ENCODE measurements around the gene CFAP58.
A peak's percentile ranks its signal among the peaks of the same experiment; 100 is the strongest.

Gene CFAP58

DNA sequence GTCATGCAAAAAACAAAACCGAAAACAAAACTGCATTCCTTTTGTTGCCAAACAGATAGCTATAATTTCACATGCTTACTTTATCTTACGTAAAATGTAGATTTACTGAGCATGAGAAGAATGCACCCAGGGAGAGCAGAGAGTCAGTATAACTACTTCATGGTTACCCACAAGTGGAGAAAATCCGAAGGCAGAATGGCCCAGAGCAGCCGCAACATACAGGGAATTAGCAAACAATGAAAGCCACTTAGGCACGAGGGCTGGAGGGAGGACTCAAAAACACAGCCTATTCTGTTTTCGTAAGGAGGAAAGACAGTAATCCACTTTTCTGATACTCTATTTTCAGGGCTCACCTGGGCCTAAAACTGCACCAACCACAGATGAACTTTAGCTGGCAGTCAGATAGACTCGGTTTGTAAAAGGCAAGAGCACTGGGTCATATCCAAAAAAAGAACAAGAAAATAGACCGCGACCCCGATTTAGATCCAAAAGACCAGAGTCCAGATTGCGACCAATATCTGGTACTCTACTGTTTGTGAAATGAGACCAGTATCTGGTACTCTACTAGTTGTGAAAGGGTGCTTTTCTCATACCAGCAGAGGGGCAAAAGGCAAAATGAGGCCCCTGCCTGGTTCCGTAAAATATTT lies 16.7 kb upstream of the CFAP58 start:
- DNase-seq: peak; percentile 81

DNA sequence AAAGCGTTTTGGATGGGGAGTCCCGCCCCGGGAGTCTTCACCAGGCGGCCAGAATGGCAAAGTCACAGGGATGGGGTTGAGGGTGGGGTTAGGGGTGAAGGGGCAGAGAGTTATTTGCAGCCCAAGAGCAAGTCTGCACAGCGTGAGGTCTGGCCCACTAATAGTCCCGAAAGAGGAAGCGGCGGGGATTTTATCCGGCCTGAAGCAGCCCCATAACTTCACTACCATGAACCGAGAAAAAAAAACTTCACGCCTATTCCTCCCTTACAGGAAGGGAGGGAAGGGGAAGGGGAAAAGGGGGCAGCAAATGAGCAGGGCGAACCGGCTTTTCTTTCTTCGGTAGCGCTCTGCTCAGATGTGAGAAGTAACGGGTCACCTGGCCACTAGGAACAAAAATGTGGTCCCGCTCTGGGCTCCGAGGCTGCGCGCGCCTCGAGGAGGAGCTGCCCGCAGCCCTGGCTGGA lies 16.1 kb upstream of the CFAP58 start:
- no peak for DNase-seq

DNA sequence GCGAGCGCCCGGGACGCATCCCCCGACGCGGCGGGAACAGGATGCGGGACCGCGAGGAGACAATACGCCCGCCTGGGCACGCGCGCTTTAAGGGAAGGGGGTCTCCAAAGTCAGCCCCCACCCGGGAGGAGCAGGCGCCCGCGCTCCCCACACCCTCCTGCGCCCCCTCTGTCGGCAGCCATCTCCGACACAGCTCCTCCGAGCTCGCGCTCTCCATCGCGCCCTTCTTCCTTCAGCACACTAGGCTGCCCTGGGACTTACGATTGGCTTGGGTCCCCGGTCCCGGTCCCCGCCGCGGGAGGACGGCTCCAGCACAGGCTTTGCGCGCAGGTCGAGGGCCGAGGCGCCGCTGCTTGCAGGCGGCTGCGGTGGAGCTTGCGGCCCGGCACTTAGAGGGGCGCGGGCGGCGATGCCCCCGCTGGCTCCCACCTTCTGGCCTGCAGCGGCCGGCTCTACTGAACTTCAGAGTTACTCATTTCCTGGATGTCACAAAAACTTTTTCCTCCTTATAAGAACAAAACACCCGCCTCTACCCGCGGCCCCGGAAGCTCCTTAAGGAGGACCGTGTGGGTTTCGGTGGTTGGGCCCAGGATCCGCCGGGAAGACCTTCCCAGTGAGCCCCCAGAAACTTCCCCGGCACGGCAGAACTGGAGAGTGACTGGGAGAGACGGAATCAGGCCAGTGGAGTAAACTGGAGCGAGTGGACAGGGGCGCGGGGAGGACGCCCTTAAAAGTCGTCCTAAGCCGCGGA lies 15.5 kb upstream of the CFAP58 start, which contains the start of gene ITPRIP:
Gene ITPRIP (minus strand): TSS at position 481 of the 751 bp plus-strand sequence. CDS start 22,414 bp downstream, outside the sequence.
- peak; percentile 85 for DNase-seq

DNA sequence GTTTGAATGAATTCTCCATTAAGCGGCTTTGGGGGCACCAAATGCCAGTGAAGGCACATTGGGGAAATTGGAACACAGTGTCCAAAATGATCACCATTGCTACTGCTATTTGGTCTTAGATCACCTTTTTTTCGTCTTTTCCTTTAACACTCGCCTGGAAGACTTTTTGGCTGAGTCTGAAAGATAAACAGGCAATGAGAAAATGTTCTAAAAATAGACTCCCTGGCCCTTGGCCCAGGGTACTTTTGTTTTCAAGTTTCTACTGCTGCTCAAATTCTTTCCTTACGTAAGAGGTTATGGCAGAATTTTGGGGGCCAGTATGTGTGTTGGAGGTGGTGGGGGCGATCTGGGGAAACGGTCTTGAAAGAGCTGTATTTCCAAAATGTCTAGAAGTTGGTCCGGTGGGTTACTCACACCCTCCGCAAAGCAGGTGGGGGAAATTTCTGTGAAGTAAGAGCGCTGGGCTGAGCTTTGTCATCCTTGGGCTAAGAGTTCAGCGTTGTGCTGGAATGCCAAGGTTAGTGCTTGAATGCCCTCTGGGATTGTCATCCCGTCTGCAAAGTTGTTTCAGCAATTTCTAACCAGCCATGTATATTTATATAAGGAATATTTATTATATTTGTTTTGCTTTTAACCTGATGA lies 14.0 kb upstream of the CFAP58 start:
- peak; percentile 67 for DNase-seq

DNA sequence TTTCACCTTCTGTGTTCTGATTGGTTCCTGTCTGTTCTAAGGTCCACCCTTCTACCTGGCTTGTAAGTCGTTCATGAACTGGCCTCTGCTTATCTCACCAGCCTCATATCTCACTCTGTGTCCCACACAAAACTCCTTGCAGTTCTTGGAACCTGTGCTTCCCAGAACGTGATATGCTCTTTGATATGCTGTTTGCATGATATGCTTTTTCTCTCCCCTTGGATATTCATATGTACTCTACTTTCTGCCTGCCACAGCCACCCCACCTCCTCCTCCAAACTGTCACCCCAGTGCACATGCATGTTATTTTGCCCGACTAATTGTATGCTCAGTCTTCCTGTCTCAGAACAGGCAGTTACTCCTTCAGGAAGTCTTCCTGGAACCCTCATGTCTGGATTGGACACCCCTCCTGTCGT lies 13.5 kb upstream of the CFAP58 start:
- DNase-seq: no peak

DNA sequence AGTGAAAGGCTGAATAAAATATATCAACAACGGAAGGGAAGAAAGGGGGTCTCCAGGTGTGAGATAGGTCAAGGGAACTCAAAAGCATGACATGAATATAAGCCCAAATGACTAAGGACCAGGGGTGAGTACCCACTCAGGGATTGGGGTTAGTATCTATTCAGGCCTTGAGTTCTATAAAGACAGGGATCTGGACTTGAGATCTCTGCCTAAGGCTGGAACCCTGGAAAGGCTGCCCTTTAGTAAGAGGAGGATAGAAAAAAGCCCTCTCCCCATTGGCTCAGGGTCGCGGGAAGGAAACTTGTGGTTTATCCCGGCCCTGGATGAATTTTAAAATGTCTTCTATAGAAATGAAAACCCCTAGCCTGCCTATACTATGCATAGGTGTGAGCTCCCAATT lies 13.0 kb upstream of the CFAP58 start:
- DNase-seq: no peak

DNA sequence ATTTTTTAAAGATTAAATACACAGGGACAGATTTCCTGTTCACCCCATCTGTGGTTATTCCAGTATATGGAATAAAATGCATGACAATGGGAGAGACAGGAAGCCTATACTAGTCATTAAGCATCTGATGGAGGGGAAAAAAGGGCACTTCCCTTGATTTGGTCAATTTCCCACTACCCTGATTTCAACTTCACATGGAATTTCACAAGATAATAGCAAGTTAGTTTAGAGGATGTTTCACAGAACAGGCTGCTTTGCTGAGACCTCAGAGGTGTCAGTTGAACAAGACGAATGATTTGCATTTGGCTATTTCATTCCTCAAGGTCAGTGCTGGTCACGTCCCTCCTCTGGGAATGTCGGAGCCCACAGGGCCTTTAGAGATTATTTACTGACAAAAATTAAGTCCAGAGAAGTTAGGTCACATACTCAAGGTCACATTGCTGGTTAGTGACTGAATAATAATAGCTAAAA lies 10.7 kb upstream of the CFAP58 start:
- DNase-seq: peak; percentile 43

DNA sequence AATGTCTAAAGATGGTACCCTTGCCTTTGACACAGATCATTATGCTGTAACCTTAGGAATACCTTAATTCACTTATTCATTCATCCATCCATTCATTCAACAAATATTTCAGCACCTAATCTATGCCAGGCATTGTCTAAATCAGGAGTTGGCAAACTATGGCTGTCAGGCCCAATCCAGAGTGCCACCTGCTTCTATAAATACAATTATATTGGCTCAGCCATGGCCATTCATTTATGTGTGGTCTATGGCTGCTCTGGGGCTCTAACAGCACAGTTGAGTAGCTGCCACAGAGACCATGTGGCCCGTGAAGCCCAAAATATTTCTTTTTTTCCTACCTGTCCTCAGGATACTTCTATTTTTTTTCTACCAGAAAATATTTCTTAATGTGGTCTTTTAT lies 9.4 kb upstream of the CFAP58 start:
- no peak for DNase-seq

DNA sequence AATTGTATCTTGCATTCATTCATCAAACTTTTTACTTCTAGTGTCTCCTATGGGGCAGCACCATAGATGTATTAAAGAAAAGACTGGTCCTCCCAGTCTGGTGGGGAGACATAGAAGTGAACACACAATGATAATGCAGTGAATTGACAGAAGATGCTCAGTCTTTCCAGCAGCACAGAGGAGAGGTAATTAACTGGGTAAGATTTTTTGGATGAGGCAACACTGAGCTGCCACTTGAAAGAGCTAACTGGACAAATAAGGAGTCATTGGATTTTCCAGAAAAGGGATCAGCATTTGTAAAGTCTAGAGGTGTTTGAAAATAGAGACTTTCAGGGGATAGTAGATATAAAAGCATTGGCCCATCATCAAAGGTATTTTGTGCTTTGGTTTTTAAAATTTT lies 8.1 kb upstream of the CFAP58 start:
- no peak for DNase-seq

DNA sequence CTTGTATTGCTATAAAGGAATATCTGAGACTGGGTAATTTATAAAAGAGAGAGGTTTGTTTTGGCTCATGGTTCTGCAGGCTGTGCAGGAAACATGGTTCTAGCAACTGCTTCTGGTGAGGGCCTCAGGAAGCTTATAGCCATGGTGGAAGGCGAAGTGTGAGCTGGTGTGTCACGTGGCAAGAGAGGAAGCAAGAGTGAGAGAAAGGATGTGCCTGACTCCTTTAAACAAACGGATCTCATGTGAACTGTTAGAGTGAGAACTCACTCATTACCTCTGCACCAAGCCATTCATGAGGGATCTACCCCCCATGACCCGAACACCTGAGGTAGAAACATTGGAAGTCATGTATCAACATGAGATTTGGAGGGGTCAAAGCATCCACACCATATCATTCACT lies 7.7 kb upstream of the CFAP58 start:
- no peak for DNase-seq

DNA sequence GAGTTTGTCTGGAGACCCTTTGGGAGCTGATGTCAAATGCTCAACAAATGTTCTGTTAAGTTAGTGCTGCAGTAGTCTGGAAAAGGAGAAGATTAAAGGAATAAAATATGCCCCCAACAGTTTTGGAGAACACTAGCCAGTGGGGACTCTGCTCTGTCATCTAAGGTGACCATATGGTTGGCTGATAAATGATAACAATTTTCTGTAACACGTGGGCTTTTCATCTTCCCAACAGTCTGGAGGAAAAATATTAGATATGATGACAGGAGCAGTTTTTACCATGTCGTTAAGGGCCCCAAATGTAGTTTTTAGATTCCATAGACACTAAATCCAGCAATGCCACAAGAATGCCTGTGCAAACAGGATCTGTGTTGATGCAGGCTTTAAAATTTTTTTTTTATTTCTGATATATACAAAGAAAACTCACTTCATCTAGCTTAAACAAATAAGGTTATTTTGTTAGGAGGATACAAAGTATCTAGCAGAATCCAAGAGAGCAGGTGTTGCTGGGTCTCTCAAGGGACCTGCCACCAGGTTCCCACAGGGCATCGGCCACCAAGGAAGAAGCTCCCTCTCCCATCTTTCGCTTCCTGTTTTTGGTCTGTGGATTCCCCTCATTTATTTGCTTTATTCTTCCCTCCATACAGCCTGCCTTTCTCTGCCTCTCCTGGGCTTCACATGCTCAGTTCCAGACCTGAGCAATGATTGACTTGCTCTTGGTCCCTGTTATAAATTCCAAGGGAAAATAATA lies 6.2 kb upstream of the CFAP58 start:
- no peak for DNase-seq

DNA sequence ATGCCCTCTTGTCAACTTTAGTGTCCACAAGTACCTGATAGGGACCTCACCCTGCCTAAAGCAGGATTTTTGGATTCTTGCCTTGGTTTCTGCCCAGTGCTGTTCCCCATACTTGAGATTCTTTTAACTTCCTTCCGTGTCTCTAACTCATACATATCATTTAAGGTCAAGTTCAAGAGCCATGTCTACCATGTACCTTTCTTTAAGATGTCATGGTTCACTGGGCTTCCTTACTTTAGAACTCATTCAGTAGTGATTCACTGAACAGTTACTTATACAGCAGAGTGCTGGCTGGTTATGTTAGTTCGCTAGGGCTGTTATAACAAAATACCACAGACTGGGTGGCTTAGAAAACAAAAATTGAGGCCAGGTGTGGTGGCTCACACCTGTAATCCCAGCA lies 5.0 kb upstream of the CFAP58 start:
- no peak for DNase-seq

DNA sequence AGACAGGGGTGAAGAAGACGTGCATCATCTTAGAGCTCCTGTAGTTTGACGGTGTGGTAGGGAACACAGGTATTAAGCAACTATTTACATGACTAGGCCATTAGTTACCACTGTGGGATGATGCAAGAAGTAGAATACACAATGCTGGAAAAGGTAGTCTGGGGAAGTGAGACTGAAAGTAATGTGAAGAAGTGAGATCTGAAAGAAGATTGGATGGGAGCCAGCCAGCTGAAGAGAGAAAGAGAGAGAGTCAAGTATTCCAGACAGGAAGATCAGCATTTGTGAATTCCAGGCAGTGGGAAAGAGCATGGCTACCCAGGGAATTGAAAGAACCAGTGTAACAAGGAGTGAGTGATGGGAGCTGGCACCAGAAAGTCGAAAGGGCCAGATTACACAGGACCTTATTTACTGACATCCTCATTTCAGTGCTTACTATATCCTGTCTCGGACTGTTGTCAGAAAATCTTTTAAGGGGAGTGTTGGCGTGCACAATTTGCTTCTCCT lies 4.0 kb upstream of the CFAP58 start:
- peak; percentile 73 for DNase-seq

DNA sequence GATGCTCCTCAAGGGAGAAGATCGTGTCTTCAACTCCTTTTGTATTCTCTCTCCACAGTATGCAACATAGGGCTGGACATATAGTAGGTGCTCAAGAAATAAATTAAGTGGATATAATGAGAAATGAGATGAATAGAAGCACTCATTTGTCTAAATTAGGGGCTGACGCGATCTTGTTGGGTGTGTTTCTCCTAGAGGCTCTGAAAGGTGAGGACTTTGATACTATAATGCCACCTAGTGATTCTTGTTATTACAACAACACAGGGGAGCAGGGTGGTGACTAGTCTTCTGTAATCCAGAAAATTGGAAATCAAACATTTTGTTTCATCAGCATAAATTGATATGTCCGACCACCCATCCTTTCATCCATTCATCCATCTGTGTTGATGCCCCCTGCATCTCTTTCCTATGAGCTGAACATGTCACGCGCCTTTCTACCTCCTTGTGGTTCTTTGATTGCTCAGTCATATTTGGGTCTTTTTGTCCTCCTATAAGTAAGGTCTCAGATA lies 3.5 kb upstream of the CFAP58 start:
- peak; percentile 74 for DNase-seq

DNA sequence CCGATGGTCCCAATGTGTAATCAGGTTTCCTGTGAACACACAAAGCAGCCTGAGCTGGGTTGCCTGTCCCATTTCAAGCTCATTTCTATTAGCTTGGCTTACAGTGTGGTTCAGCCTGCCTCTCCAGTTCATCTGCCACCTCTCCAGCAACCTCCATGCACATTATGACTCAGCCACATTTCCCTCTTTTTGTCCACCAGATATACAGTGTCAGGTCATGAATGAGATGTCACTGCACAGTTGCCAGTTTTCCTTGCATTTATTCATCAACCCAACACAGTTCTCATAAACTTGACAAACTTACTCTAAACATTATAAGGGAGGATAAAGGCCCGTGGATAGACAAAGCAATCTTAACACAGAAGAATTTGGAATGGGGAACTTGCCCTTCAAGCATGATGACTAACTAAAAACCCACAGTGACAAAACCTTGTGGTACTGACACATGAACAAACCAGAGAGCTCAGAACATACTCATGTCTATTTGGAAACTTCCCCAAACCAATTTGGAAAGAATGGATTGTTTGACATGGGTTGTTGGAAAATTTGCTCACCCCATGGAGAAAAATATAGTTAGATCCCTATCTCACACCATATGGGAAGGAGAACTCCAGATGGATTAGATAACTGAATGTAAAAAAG lies 2.5 kb upstream of the CFAP58 start:
- DNase-seq: peak; percentile 76

DNA sequence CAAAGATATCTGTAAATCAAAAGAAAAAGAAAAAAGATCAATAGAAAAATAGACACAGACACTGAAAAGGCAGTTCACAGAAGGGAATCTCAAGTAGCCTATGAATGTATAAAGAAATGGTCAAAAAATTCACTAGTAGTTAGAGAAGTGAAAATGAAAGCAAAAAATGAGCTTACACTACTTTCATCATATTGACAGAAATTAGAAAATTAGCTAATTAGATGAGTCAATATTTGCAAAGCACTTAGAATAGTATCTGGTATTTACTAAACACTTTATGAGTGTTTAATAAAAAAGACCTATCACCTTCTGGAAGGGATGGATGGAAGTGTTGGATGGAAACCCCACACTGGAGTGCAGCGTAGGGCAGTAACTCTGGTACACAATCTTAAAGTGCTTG lies 1.7 kb upstream of the CFAP58 start:
- no peak for DNase-seq

DNA sequence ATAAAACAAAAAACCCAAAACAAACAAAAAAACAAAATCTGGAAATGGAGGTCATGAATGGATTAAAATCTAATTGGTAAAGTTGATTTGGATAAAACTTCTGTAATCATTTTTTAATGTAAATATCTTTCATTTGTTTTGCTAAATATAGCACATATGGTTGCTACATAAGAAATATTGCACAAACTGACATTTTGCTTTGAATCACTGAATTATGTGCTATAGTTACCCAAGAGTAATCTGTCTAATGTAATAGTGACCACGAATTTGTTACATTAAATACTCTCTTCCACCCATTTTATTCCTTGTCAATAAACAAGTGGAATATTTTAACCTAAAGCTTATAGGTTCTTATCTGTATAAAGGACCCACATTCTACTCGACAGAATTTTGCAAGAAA lies 6.2 kb downstream of the CFAP58 start:
- DNase-seq: no peak

DNA sequence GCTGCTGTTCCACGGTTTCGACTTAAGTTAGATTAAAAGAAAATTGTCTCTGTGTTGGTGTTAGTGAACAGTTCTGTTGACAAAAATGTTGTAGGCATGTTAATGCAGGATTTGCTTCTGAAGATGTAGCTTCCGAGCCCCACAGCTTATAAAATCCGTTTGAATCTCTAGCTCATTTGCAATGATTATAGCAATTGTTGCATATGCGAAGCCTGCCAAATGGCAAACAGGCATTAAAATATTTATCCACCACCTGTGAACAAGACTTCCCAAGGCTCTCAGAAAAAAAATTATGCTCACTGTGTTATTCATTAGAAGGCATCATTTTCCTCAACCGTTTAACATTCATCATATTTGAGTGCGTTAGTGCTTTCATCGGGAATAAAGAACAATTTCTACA lies 14.3 kb downstream of the CFAP58 start:
- DNase-seq: no peak

DNA sequence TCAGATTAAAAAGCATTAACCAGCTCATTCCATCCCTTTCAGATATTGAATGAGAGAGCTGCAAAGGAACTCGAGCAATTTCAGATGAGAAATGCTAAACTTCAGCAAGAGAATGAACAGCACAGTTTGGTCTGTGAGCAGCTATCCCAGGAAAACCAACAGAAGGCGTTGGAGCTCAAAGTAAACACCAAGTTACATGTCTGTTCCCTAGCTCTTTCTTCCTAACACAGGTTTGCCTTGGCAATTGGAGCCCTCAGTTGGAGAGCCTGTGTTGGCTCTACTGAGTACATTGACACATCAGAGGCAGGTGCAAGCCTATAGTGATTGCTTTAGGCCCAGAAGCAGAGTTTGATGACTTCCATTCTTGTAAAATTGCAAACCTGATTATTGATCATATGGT lies 14.7 kb downstream of the CFAP58 start:
- no peak for DNase-seq

DNA sequence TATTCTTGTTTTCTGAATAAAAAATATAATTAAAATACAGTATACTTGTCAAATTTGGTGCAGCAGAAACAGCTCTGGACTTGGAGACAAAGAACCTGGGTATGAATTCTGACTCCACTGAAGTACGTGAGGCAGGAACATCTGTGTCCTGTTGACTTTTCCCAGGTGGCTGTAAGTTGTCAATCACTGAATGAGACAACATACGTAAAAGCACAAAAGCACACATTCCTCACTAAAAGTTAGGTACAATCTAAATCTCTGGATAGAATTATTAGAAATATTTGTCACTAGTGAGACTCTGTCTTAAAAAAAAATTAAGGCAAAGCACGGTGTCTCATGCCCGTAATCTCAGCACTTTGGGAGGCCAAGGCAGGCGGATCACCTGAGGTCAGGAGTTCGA lies 18.1 kb downstream of the CFAP58 start:
- DNase-seq: no peak

DNA sequence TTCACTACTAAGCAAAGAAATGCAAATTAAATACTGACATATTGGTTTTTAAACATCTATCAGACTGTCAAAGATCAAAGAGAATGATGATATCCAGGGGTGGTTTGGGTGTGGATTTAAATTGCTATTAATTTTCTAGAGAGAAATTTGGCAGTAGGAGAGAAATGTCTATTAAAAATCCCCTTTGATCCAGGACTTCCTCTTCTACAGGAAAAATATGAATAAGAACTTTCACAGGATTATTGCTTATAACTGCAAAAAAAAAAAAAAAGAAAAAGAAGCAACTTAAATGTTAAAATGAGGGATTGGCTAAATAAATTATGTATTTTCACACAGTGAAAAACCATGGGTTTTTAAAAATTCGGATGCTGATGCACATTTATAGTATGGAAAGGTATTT lies 21.0 kb downstream of the CFAP58 start:
- no peak for DNase-seq

DNA sequence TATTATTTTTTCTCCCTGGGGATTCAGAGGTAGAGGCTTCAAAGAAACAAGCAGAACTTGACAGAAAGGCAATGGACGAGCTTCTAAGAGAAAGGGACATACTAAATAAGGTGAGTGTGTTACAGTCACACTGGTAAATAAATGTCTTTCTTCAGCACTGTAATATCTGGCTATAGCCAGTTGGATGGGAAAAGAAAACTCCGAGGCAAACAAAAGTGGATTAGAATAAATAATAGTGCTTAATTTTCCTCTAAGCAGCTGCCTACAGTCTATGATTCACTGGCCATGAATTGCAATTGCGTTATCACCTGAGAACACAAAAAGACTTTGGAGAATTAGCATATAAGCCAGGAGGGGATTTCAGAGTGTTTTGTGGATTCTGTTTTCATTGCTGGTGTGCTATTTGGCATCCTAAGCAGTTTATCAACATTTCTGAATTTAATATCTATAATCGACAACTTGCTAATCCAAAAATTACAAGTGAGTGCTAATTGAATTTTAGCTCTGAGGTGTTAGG lies 23.2 kb downstream of the CFAP58 start:
- no peak for DNase-seq

All from fibroblast of skin of abdomen (primary cell).